OCI-LY3 (cell line): ENCODE measurements around the gene HDDC3.

Experiments
- H2AFZ ChIP-seq: fragments of 200-600, 300-600 bp; shearing (Covaris generic); 2 replicates; pipeline ENCODE4 v1.6.0; 2014; ENCODE audit warnings: antibody characterized with exemption, low read depth, low read length
- H3K27ac ChIP-seq: fragments of 200-600, 300-600 bp; sonication (generic); 2 replicates; pipeline ENCODE4 v1.5.1; 2014; ENCODE audit warnings: mild to moderate bottlenecking, low read length, moderate library complexity, mixed read lengths
- H3K27me3 ChIP-seq: fragments of 200-600, 300-600 bp; sonication (generic); 2 replicates; pipeline ENCODE4 v1.6.1; 2014; ENCODE audit warnings: low read depth, low read length, mixed read lengths
- H3K36me3 ChIP-seq: fragments of 200-600, 300-600 bp; sonication (generic); replicated peaks from 2 replicates; pipeline ENCODE3; 2014; ENCODE audit warnings: low read depth, low read length, mixed read lengths
- H3K4me1 ChIP-seq: fragments of 300-600, 200-600 bp; sonication (generic); 2 replicates; pipeline ENCODE4 v1.6.1; 2014; ENCODE audit warnings: low read length, mixed read lengths
- H3K4me2 ChIP-seq: fragments of 200-600, 300-600 bp; sonication (generic); 2 replicates; pipeline ENCODE4 v1.6.1; 2014; ENCODE audit warnings: low read length, mixed read lengths
- H3K4me3 ChIP-seq: fragments of 300-600, 200-600 bp; sonication (generic); 2 replicates; pipeline ENCODE4 v1.5.1; 2014; ENCODE audit warnings: antibody characterized with exemption, mild to moderate bottlenecking, low read length, moderate library complexity
- H3K79me2 ChIP-seq: fragments of 300-600, 200-600 bp; shearing (Covaris generic); 2 replicates; pipeline ENCODE4 v1.6.1; 2014; ENCODE audit warnings: mild to moderate bottlenecking, low read length, mixed read lengths
- H3K9ac ChIP-seq: fragments of 300-600, 200-600 bp; shearing (Covaris generic); 2 replicates; pipeline ENCODE4 v1.6.0; 2014; ENCODE audit warnings: mild to moderate bottlenecking, low read length, moderate library complexity
- H3K9me3 ChIP-seq: fragments of 200-600, 300-600 bp; shearing (Covaris generic); 2 replicates; pipeline ENCODE4 v1.6.1; 2014; ENCODE audit warnings: low read length, mixed read lengths; ENCODE audit not compliant: insufficient read depth
- H4K20me1 ChIP-seq: fragments of 200-600, 300-600 bp; sonication (generic); 2 replicates; pipeline ENCODE4 v1.6.1; 2016; ENCODE audit warnings: low read length, mixed read lengths; ENCODE audit not compliant: insufficient read depth
- EZH2phosphoT487 ChIP-seq: fragments of 200-600 bp; shearing (Covaris generic); IDR thresholded peaks from 2 replicates; pipeline ENCODE4 v1.6.1; 2018; ENCODE audit warnings: antibody characterized with exemption, mixed run types, low read depth
- TF ChIP-seq, protein P1 (sequence below): fragments of 200-600, 300-600 bp; sonication (generic); IDR thresholded peaks from 2 replicates; pipeline ENCODE4 v1.5.1; 2014; ENCODE audit warnings: antibody characterized with exemption, low read length, low read depth

Gene HDDC3

DNA sequence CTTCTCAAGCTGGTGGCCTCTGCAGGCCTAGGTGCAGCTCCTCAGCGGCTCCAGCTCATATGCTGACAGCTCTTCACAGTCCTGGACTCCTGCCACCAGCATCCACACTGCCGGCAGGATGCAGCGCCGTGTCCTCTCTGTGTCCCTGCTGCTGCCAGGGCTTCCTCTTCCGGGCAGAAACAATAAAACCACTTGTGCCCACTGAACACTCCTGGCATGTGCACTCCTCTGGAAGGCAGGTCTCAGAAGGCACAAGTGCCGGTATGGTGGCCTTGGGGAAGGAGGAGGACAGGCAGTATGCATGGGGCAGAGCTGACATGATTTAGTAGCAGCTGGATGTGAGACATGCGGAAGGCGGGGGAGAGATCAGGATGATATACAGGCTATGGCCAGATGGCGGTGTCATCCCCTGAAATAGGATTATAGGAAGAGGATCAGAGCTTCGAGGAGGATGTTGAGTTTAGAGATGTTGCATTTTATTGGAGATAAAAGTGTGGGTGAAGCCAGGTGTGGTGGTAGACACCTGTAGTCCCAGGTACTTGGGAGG lies 36.7 kb downstream of the HDDC3 start:
- TF ChIP-seq, protein P1, sequence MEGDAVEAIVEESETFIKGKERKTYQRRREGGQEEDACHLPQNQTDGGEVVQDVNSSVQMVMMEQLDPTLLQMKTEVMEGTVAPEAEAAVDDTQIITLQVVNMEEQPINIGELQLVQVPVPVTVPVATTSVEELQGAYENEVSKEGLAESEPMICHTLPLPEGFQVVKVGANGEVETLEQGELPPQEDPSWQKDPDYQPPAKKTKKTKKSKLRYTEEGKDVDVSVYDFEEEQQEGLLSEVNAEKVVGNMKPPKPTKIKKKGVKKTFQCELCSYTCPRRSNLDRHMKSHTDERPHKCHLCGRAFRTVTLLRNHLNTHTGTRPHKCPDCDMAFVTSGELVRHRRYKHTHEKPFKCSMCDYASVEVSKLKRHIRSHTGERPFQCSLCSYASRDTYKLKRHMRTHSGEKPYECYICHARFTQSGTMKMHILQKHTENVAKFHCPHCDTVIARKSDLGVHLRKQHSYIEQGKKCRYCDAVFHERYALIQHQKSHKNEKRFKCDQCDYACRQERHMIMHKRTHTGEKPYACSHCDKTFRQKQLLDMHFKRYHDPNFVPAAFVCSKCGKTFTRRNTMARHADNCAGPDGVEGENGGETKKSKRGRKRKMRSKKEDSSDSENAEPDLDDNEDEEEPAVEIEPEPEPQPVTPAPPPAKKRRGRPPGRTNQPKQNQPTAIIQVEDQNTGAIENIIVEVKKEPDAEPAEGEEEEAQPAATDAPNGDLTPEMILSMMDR: no peak
- TF ChIP-seq EZH2phosphoT487: no peak
- H3K36me3 ChIP-seq: peaks cover 5% of the 10 kb centered on the region
- no peaks in the 10 kb centered on the region for H4K20me1 ChIP-seq
- no peak overlapping the region for H2AFZ ChIP-seq
- H3K79me2 ChIP-seq: peaks cover 10% of the 10 kb centered on the region
- no peaks in the 10 kb centered on the region for H3K9me3 ChIP-seq
- no peak overlapping the region for H3K27ac ChIP-seq
- H3K9ac ChIP-seq: no peak overlapping the region
- H3K4me2 ChIP-seq: no peak overlapping the region
- H3K4me1 ChIP-seq: peaks cover 21% of the 10 kb centered on the region
- no peaks in the 10 kb centered on the region for H3K27me3 ChIP-seq
- no peak overlapping the region for H3K4me3 ChIP-seq

DNA sequence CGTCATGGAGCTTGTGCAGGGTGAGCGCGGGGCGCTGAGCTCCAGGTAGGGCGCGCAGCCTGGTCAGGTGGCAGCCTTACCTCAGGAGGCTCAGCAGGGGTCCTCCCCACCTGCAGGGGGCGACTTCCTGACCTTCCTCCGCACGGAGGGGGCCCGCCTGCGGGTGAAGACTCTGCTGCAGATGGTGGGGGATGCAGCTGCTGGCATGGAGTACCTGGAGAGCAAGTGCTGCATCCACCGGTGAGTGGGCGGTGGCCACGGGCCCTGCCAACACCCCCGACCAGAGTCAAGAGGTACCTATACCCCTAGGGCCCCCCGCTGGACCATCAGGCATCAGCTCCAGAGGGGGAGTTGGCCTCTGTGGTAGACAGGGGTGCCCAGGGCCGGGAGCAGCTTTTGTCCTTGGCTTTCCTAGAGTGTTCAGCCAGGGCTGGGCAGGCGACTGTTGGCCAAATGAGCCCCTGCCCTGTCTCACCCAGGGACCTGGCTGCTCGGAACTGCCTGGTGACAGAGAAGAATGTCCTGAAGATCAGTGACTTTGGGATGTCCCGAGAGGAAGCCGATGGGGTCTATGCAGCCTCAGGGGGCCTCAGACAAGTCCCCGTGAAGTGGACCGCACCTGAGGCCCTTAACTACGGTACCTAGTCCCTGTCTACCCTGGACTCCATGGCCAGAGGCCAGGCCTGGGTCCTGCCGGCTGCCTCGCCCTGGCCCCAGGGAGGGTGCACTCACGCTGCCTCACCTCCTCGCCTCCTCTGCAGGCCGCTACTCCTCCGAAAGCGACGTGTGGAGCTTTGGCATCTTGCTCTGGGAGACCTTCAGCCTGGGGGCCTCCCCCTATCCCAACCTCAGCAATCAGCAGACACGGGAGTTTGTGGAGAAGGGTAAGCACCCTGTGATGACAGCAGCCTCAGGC lies 38.9 kb downstream of the HDDC3 start:
- H3K9ac ChIP-seq: peak overlapping the region; percentile 86
- H3K4me2 ChIP-seq: peak overlapping the region; percentile 98
- H3K36me3 ChIP-seq: peaks cover 5% of the 10 kb centered on the region
- peaks cover 10% of the 10 kb centered on the region for H3K79me2 ChIP-seq
- no peak for TF ChIP-seq EZH2phosphoT487
- TF ChIP-seq, protein P1: peak; percentile 90
- no peaks in the 10 kb centered on the region for H4K20me1 ChIP-seq
- no peaks in the 10 kb centered on the region for H3K27me3 ChIP-seq
- peak overlapping the region; percentile 99 for H3K4me3 ChIP-seq
- peaks cover 21% of the 10 kb centered on the region for H3K4me1 ChIP-seq
- no peak overlapping the region for H3K27ac ChIP-seq
- H3K9me3 ChIP-seq: no peaks in the 10 kb centered on the region
- H2AFZ ChIP-seq: peak overlapping the region; percentile 98

DNA sequence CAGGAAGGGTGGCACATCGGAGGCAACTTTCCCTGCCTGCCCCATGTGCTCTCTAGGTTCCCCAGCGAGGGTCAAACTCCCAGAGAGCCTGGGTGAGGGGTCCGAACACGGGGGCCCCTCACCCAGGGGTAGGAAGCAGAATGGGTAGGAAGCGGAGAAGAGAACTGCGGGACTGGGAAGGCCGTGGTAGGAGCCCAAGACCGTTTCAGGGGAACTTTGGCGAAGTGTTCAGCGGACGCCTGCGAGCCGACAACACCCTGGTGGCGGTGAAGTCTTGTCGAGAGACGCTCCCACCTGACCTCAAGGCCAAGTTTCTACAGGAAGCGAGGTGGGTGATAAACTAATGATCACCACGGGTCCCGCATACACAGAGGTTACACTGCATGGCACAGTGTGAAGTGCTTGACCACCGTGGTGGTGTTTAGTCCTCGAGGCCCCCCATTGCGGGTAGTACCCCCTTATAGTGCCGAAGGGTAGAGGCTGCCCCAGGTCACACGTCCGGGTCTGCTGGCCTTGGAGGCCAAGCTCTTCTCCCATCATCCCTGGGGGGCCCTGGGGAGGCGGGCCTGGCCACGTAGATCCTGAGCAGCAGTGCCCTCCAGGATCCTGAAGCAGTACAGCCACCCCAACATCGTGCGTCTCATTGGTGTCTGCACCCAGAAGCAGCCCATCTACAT lies 39.7 kb downstream of the HDDC3 start:
- peaks cover 5% of the 10 kb centered on the region for H3K36me3 ChIP-seq
- H4K20me1 ChIP-seq: no peaks in the 10 kb centered on the region
- peak overlapping the region; percentile 98 for H2AFZ ChIP-seq
- no peaks in the 10 kb centered on the region for H3K27me3 ChIP-seq
- H3K4me1 ChIP-seq: peaks cover 21% of the 10 kb centered on the region
- H3K79me2 ChIP-seq: peaks cover 10% of the 10 kb centered on the region
- H3K4me3 ChIP-seq: peak overlapping the region; percentile 99
- TF ChIP-seq EZH2phosphoT487: no peak
- TF ChIP-seq, protein P1: no peak
- H3K9me3 ChIP-seq: no peaks in the 10 kb centered on the region
- no peak overlapping the region for H3K9ac ChIP-seq
- no peak overlapping the region for H3K27ac ChIP-seq
- peak overlapping the region; percentile 98 for H3K4me2 ChIP-seq

DNA sequence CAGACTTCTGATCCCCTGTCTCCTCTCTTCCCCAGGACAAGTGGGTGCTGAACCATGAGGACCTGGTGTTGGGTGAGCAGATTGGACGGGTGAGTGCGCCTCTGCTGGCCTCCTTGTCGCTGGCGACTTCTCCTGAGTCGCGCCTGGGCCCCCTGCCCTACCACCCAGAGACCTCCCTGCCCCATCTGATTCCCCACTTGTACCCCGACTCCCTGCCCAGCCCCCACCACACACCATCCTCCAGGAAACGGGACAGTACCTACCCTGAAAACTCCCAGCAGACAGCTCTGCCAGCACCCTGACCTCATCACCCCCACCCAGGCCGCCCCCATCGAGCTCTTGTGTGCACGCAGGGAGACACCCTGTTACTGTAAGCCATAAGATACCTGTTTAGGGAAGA lies 40.3 kb downstream of the HDDC3 start:
- Histone ChIP-seq H3K27ac (no peak overlapping the region), H3K79me2 (peaks cover 10% of the 10 kb centered on the region), H3K36me3 (peaks cover 5% of the 10 kb centered on the region), H3K4me1 (peaks cover 17% of the 10 kb centered on the region), H3K9me3 (no peaks in the 10 kb centered on the region), H3K4me3 (no peak overlapping the region), H2AFZ (no peak overlapping the region), H3K9ac (no peak overlapping the region), H4K20me1 (no peaks in the 10 kb centered on the region), H3K27me3 (no peaks in the 10 kb centered on the region), H3K4me2 (no peak overlapping the region)
- TF ChIP-seq, protein P1: no peak
- no peak for TF ChIP-seq EZH2phosphoT487
